Subcutaneous abdominal adipose tissue (tissue), 5 donors: ENCODE results near the gene WDR38.
"Not testable (repeated sequence)": the region's sequence is repeated elsewhere in the genome, so short reads cannot be mapped to it uniquely, and the experiment has no call there.

Experiments used
- H3K27ac ChIP-seq: one replicate; pipeline ENCODE4 v1.7.0; 2013; ENCODE audit warnings: low read depth, mild to moderate bottlenecking, inconsistent platforms, low read length, moderate library complexity
- H3K27me3 ChIP-seq, 5 donors: one replicate each; pipeline ENCODE4 v1.7.0; 2013; ENCODE audit warnings: low read length in 5 of 5, inconsistent platforms in 1 of 5; ENCODE audit not compliant: control insufficient read depth in 5 of 5, insufficient read depth in 4 of 5
- H3K36me3 ChIP-seq, 5 donors: one replicate each; pipeline ENCODE4 v1.7.0; 2013; ENCODE audit warnings: low read length in 5 of 5; ENCODE audit not compliant: control insufficient read depth in 5 of 5, insufficient read depth in 5 of 5
- H3K4me1 ChIP-seq, 5 donors: one replicate each; pipeline ENCODE4 v1.7.0; 2013; ENCODE audit warnings: low read length in 5 of 5, mild to moderate bottlenecking in 3 of 5, moderate library complexity in 1 of 5; ENCODE audit not compliant: control insufficient read depth in 5 of 5, insufficient read depth in 5 of 5
- H3K4me3 ChIP-seq, 5 donors: one replicate each; pipeline ENCODE4 v1.7.0; 2013; ENCODE audit warnings: low read length in 5 of 5, low read depth in 1 of 5
- H3K9ac ChIP-seq, 5 donors: one replicate each; pipeline ENCODE4 v1.7.0; 2013; ENCODE audit warnings: low read length in 5 of 5, mild to moderate bottlenecking in 4 of 5, moderate library complexity in 3 of 5
- H3K9me3 ChIP-seq, 5 donors: one replicate each; pipeline ENCODE4 v1.7.0; 2013; ENCODE audit warnings: low read length in 5 of 5; ENCODE audit not compliant: control insufficient read depth in 5 of 5
- donor health status: healthy.
- donor health status: healthy.
- donor health status: healthy.
- donor health status: healthy.
- donor health status: healthy.

The WDR38 gene

DNA sequence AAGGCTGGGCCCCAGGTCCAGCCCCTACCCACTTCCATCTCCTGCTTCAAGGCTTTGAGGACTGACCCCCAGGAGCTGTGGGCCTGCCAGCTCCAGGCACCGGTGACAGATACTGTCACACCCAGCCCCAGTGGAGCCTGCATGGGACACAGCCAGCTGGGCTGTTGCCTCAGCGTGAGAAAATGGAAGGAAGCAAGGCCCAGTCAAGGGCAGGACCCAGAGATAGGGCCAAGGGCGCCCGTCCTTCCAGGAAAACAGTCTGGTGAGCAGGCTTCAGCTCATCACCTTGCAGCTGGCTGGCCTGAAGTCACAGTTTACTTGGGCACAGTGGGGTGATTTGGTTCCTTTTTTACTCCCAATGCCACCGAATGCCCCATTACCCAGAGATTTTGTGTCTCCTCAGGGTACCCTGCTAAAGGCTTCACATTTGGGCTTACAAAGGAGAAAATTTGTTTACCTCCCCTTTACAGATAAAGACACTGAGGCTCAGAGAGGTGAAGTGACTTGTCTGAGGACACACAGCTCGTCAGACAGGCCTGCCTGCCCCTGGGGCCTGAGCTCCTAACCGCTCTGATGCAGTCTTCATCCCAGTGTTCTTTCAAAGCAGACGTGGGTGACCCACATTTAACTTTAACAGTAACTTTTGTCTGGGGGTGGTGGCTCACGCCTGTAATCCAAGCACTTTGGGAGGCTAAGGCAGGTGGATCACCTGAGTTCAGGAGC is 21.5 kb upstream of the WDR38 start:
- H3K9ac ChIP-seq = peak overlapping the region in 2 of 5 donors; percentile 23 to 39
- H3K4me1 ChIP-seq = peaks cover 11 to 46% (median 30%) of the 10 kb centered on the region in 5 donors
- H3K4me3 ChIP-seq = no peak overlapping the region
- no peaks in the 10 kb centered on the region for H3K9me3 ChIP-seq
- H3K36me3 ChIP-seq = no peaks in the 10 kb centered on the region
- peak overlapping the region; percentile 44 for H3K27ac ChIP-seq
- H3K27me3 ChIP-seq = peaks cover 0 to 4% (median 0%) of the 10 kb centered on the region in 5 donors

DNA sequence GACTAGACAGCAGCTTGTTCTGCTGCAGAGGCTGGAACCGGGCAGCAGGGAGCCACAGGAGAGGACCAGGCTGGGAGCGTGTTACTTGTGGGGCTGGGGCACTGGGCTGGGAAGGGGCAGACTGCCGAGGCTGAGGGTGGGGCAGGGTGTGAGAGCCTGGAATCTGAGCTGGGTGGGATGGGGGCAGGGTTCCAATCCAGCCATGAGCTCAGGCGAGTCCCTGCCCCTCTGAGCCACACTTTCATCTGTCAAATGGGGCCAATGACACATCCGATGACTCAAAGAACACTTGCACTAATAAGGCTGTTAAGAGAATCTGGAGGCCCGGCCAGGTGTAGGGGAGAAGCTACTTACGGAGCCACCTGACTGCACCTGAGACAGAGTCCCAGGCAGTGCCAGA is 18.7 kb upstream of the WDR38 start:
- no peaks in the 10 kb centered on the region for H3K9me3 ChIP-seq
- no peak overlapping the region for H3K27ac ChIP-seq
- no peaks in the 10 kb centered on the region for H3K27me3 ChIP-seq
- H3K36me3 ChIP-seq = no peaks in the 10 kb centered on the region
- H3K4me1 ChIP-seq = peaks cover 11 to 43% (median 30%) of the 10 kb centered on the region in 5 donors
- H3K4me3 ChIP-seq = no peak overlapping the region
- peak overlapping the region in 1 of 5 donors; percentile 61 for H3K9ac ChIP-seq

DNA sequence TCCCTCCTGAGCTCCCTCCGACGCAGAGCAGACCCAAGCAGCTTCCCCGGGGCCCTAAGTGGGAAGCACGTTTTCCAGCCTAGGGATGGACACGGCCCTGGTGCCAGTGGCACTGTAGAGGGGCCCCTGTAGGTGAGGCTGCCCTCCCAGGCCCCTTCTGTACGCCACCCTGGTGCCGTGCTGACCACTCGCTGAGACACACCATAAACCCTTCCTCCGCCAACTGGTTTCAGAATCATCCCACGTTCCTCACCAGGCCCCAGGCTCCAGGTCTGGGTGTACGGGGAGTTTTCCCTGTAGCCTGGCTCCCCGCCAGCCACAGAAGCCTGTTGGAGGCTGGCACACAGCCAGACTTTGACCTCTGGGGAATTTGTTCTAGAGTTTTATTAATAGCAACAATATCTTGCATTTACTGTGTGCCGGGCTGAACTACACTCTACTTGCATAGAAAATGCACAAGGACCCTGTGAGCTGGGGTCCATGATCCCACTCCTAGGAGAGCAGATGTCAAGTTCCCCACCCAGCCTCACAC is 18.2 kb upstream of the WDR38 start:
- H3K27ac ChIP-seq = no peak overlapping the region
- no peaks in the 10 kb centered on the region for H3K27me3 ChIP-seq
- H3K36me3 ChIP-seq = no peaks in the 10 kb centered on the region
- H3K9me3 ChIP-seq = no peaks in the 10 kb centered on the region
- H3K4me3 ChIP-seq = no peak overlapping the region
- peak overlapping the region in 2 of 5 donors; percentile 6 to 61 for H3K9ac ChIP-seq
- H3K4me1 ChIP-seq = peaks cover 11 to 45% (median 30%) of the 10 kb centered on the region in 5 donors

DNA sequence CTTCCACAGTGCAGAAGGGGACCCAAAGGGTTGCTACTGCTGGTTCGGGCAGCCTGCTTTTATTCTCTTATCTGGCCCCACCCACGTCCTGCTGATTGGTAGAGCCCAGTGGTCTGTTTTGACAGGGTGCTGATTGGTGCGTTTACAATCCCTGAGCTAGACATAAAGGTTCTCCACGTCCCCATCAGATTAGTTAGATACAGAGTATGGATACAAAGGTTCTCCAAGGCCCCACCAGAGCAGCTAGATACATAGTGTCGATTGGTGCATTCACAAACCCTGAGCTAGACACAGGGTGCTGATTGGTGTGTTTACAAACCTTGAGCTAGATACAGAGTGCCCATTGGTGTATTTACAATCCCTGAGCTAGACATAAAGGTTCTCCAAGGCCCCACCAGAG is 15.1 kb upstream of the WDR38 start:
- H3K27ac ChIP-seq, H3K9me3 ChIP-seq, H3K4me3 ChIP-seq, H3K9ac ChIP-seq, H3K27me3 ChIP-seq, H3K36me3 ChIP-seq: not testable (repeated sequence)
- peaks cover 5 to 22% (median 14%) of the 10 kb centered on the region in 5 donors for H3K4me1 ChIP-seq

DNA sequence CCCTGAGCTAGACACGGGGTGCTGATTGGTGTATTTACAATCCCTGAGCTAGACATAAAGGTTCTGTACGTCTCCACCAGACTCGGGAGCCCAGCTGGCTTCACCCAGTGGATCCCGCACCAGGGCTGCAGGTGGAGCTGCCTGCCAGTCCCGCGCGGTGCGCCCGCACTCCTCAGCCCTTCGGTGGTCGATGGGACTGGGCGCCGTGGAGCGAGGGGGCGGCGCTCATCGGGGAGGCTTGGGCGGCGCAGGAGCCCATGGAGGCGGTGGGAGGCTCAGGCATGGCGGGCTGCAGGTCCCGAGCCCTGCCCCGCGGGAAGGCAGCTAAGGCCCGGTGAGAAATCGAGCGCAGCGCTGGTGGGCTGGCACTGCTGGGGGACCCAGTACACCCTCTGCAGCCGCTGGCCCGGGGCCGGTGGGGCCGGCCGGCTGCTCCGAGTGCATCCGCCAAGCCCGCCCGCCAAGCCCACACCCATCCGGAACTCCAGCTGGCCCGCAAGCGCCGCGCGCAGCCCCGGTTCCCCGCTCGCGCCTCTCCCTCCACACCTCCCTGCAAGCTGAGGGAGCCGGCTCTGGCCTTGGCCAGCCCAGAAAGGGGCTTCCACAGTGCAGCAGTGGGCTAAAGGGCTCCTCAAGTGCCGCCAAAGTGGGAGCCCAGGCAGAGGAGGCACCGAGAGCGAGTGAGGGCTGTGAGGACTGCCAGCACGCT is 14.5 kb upstream of the WDR38 start:
- H3K27ac ChIP-seq, H3K27me3 ChIP-seq, H3K9ac ChIP-seq, H3K4me3 ChIP-seq, H3K9me3 ChIP-seq, H3K36me3 ChIP-seq: not testable (repeated sequence)
- peaks cover 5 to 22% (median 13%) of the 10 kb centered on the region in 5 donors for H3K4me1 ChIP-seq

DNA sequence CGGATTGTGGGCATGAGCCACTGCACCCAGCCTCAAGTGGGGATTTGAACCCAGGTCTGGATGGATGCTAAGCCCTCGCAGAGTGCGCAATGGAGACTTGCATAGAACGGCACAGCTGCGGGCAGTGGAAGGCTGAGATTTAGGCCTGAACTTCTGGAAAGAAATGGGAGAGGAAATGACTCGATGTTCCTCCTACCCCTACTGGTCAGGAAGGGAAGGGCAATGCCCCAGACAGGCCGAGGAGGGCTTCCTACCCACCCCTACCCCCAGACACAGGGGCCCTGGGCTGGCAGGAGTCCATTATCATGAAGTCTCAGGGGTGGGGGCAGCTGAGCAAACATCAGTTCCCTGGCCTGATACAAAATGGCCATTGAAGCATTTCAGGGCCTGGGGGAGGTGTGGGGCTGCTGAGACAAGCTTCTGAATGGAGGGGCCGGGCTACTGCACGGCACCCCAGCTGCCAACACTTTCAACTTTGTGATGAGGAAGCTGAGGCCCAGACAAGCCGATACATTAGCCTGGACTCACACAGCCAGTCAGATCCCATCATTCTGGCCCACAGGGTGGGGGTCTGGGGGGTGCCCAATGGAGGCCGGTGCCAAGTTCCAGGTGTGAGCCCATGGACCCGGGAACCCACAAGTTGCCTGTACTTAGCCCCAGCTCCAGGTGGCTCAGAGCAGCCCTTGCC is 13.5 kb upstream of the WDR38 start:
- no peak overlapping the region for H3K27ac ChIP-seq
- no peaks in the 10 kb centered on the region for H3K27me3 ChIP-seq
- no peak overlapping the region for H3K9ac ChIP-seq
- peaks cover 5 to 17% (median 8%) of the 10 kb centered on the region in 5 donors for H3K4me1 ChIP-seq
- no peaks in the 10 kb centered on the region for H3K36me3 ChIP-seq
- no peaks in the 10 kb centered on the region for H3K9me3 ChIP-seq
- no peak overlapping the region for H3K4me3 ChIP-seq

DNA sequence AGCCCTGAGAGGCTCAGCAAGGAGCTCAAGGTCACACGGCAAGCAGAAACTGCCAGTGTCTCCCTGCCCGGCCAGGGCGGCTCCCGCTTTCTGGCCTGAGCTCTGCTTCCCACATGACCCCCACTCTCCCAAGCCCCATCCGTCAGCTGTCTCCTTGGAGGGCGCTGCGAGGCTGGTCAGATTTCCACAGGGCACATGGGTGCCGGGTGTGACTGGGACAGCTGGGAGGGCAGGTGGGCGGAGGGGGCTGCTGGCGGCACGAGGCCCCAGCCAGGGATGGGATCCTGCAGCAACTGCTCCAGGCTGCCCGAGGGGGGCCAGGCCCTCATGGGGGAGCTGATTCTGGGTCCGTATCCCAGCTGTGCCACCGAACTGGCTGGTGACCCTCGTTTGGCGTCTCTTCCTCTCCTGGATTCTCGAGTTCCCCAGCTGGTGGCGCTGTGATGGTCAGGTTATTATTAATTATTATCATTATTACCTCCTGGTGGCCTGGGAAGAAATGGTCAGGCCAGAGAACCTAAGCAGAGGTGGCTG is 12.9 kb upstream of the WDR38 start:
- no peaks in the 10 kb centered on the region for H3K27me3 ChIP-seq
- no peak overlapping the region for H3K27ac ChIP-seq
- H3K9me3 ChIP-seq = no peaks in the 10 kb centered on the region
- no peak overlapping the region for H3K9ac ChIP-seq
- H3K36me3 ChIP-seq = no peaks in the 10 kb centered on the region
- no peak overlapping the region for H3K4me3 ChIP-seq
- H3K4me1 ChIP-seq = peaks cover under 1 to 11% (median 2%) of the 10 kb centered on the region in 5 donors

DNA sequence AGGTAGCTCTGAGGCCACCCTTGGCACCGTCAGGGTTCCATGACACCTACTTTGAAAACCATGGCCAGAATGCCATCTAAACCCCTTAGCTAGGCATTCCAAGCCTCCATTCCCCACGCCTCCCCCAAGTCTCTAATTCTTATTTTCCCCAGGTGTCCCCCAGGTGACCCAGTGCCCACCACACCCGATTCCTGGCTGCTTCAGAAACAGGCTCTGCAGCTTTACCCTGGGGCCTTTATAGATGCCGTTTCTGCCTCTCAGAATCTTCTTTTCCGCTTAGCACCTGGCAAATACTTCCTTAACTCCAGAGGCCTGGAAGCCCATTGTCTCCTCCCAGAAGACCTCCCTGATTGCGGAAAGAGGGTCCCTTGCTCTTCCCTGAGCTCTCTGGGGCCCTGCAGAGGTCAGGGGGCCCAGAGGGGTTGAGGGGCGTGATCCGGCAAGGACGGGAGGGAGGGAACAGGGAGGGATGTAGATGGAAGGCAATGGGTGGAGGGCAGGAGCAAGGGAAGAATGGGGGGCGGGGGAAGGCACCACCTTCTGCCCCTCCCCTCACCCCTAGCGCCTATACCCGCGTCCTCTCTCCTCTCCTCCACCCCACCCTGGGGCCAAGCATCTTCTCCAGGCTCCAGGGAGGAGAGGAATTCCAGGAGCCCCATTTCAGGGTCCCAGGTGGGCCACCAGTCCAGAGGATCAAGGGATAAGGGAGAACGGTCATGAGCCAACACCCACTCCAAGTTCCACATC is 12.0 kb upstream of the WDR38 start:
- Histone ChIP-seq H3K9me3 (no peaks in the 10 kb centered on the region), H3K36me3 (no peaks in the 10 kb centered on the region), H3K27ac (no peak overlapping the region), H3K4me3 (no peak overlapping the region), H3K9ac (no peak overlapping the region), H3K4me1 (peaks cover 0 to 5% (median 0%) of the 10 kb centered on the region in 5 donors), H3K27me3 (no peaks in the 10 kb centered on the region)

DNA sequence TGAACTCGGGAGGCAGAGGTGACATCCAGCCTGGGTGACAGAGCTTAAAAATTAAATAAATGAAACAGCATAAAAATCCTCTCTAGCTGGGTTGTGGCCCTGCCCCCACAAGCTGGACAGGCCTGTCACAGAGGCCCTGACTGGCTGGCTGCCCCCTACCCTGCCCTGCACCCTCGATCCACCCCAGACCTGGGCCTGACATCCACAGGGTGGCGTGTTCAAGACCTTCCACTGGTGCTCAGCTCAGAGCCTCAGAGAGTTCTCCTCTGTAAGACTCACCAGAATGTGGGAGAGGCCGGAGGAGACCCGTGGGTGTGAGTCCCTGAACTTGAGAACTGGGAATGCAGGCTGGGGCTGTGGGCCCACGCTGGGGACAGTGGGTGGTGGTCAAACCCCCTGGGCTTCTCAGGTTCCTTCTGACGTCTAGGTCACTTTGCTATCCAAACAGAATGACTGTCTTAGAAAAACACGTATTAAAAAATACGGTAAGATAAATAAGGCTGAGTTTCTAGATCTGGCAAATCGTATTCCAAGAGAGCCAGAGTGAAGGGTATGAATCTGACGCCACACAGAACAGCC is 9.7 kb upstream of the WDR38 start:
- no peaks in the 10 kb centered on the region for H3K9me3 ChIP-seq
- H3K27me3 ChIP-seq = peaks cover 0 to under 1% (median 0%) of the 10 kb centered on the region in 5 donors
- H3K4me1 ChIP-seq = peaks cover 0 to 5% (median 0%) of the 10 kb centered on the region in 5 donors
- H3K4me3 ChIP-seq = no peak overlapping the region
- no peak overlapping the region for H3K27ac ChIP-seq
- no peak overlapping the region for H3K9ac ChIP-seq
- no peaks in the 10 kb centered on the region for H3K36me3 ChIP-seq
